A549 (cell line): ENCODE measurements around the gene SULF2. TPM values are rescaled to one million over a fixed set of nuclear protein-coding genes. Genes with fewer than 3 reads are reported as not detected.

ENCODE experiments used
- ATAC-seq, 2 experiments: fragments of 200-7000 bp in 1 of 2; fragments of >200 bp in 1 of 2; cut with Nextera tagmentation in 1 of 2; cut with Tn5 transposase in 1 of 2; 3 replicates each; pipeline versions ENCODE4 v1.8.0 to v1.9.1; 2018 to 2020; ENCODE audit warnings: mild to moderate bottlenecking in 1 of 2, moderate library complexity in 1 of 2
- CTCF ChIA-PET: fragments of 300-600 bp; sonication (Branson Sonifier 250); formaldehyde crosslinking; extraction: SDS; loops from one replicate; lab custom pipeline; 2021; ENCODE audit warnings: antibody characterized with exemption, inconsistent platforms; lab: Yijun Ruan, JAX
- POLR2A ChIA-PET: fragments of 350-600 bp; formaldehyde crosslinking; extraction: SDS; loops from one replicate; lab custom pipeline; 2021; ENCODE audit warnings: antibody characterized with exemption, inconsistent platforms; lab: Yijun Ruan, JAX
- DNase-seq, 2 experiments: peaks; one replicate each; pipeline versions ENCODE4 v3.0.0 to v3.0.0-alpha.2; 2011 to 2016; ENCODE audit warnings: low read depth in 1 of 2, low spot score in 1 of 2
- FAIRE-seq: peaks from 2 replicates; lab custom pipeline; 2011; peaks lifted over from hg19 to GRCh38; lab: Jason Lieb, UNC
- H3K27ac ChIP-seq, 2 experiments: fragments of >200 bp; sonication (Bioruptor Twin); formaldehyde crosslinking; 3 replicates each; pipeline ENCODE4 v1.5.1; 2016 to 2017
- H3K4me1 ChIP-seq: fragments of >200 bp; sonication (Bioruptor Twin); formaldehyde crosslinking; 3 replicates; pipeline ENCODE4 v1.6.1; 2016
- H3K4me2 ChIP-seq: fragments of >200 bp; sonication (Bioruptor Twin); formaldehyde crosslinking; 3 replicates; pipeline ENCODE4 v1.6.1; 2016
- H3K4me3 ChIP-seq: fragments of >200 bp; sonication (Bioruptor Twin); formaldehyde crosslinking; 3 replicates; pipeline ENCODE4 v1.5.1; 2016
- H3K9me3 ChIP-seq: fragments of >200 bp; sonication (Bioruptor Twin); formaldehyde crosslinking; 3 replicates; pipeline ENCODE4 v1.6.1; 2016
- CEBPB ChIP-seq, 2 experiments: fragments of >200 bp in 1 of 2; sonication (Bioruptor Twin) in 1 of 2; formaldehyde crosslinking in 1 of 2; IDR thresholded peaks; 2 replicates each; pipeline ENCODE4 v1.6.1; 2012 to 2016
- CHD2 ChIP-seq: fragments of 150-350 bp; IDR thresholded peaks from 2 replicates; pipeline ENCODE4 v1.6.1; 2014; ENCODE audit warnings: low read length; ENCODE audit not compliant: partially characterized antibody
- EHF ChIP-seq: fragments of 250-450 bp; sonication (Bioruptor Pico); IDR thresholded peaks from 2 replicates; pipeline ENCODE4 v1.5.0; 2020; ENCODE audit warnings: mild to moderate bottlenecking
- ESRRA ChIP-seq: fragments of 150-350 bp; IDR thresholded peaks from 2 replicates; pipeline ENCODE4 v1.6.1; 2014; ENCODE audit warnings: mild to moderate bottlenecking, low read length, borderline replicate concordance
- FOSB ChIP-seq: fragments of 250-450 bp; sonication (Bioruptor Pico); IDR thresholded peaks from 2 replicates; pipeline ENCODE4 v1.5.0; 2020; ENCODE audit warnings: mild to moderate bottlenecking, moderate library complexity
- FOXS1 ChIP-seq: fragments of 250-450 bp; sonication (Bioruptor Pico); IDR thresholded peaks from 2 replicates; pipeline ENCODE4 v1.5.0; 2020; ENCODE audit warnings: mild to moderate bottlenecking, moderate library complexity
- GATA3 ChIP-seq: IDR thresholded peaks from 2 replicates; pipeline ENCODE4 v1.6.1; 2012; ENCODE audit warnings: borderline replicate concordance
- HEYL ChIP-seq: fragments of 250-450 bp; sonication (Bioruptor Pico); IDR thresholded peaks from 2 replicates; pipeline ENCODE4 v1.8.0; 2021; ENCODE audit warnings: mild to moderate bottlenecking, moderate library complexity
- HMGXB4 ChIP-seq: fragments of 250-450 bp; sonication (Bioruptor Pico); IDR thresholded peaks from 2 replicates; pipeline ENCODE4 v1.5.0; 2021; ENCODE audit warnings: mild to moderate bottlenecking, moderate library complexity, borderline replicate concordance
- HOXB13 ChIP-seq: fragments of 250-450 bp; sonication (Bioruptor Pico); IDR thresholded peaks from 2 replicates; pipeline ENCODE4 v1.5.0; 2020; ENCODE audit warnings: low read depth, mild to moderate bottlenecking, moderate library complexity
- KDM1A ChIP-seq: fragments of 200-600 bp; sonication (generic); IDR thresholded peaks from 2 replicates; pipeline ENCODE4 v1.6.1; 2016; ENCODE audit warnings: low read depth, mild to moderate bottlenecking
- KDM5A ChIP-seq: fragments of 200-600 bp; sonication (generic); IDR thresholded peaks from 2 replicates; pipeline ENCODE4 v1.6.1; 2016; ENCODE audit warnings: antibody characterized with exemption, mild to moderate bottlenecking
- MAX ChIP-seq: IDR thresholded peaks from 2 replicates; pipeline ENCODE4 v1.6.1; 2012
- NPAS2 ChIP-seq: fragments of 250-450 bp; sonication (Bioruptor Pico); IDR thresholded peaks from 2 replicates; pipeline ENCODE4 v1.8.0; 2022; ENCODE audit warnings: mild to moderate bottlenecking, moderate library complexity, borderline replicate concordance
- POLR2A ChIP-seq: IDR thresholded peaks from 2 replicates; pipeline ENCODE4 v1.6.1; 2012; ENCODE audit warnings: mild to moderate bottlenecking, low read length
- RAD21 ChIP-seq, 2 experiments: fragments of >200 bp in 1 of 2; sonication (Bioruptor Twin) in 1 of 2; formaldehyde crosslinking in 1 of 2; IDR thresholded peaks in 1 of 2; conservative IDR thresholded peaks in 1 of 2; 2 replicates in 1 of 2; 3 replicates in 1 of 2; pipeline ENCODE4 v1.6.1; 2012 to 2018; ENCODE audit warnings: inconsistent platforms in 1 of 2
- RARB ChIP-seq: fragments of 250-450 bp; sonication (Bioruptor Pico); IDR thresholded peaks from 2 replicates; pipeline ENCODE4 v1.8.0; 2021; ENCODE audit warnings: mild to moderate bottlenecking, moderate library complexity
- RNF2 ChIP-seq: fragments of 200-600 bp; sonication (generic); IDR thresholded peaks from 2 replicates; pipeline ENCODE4 v1.6.1; 2016; ENCODE audit warnings: low read depth, mild to moderate bottlenecking, antibody characterized with exemption, moderate library complexity, borderline replicate concordance
- WGBS: methylation state at CpG from one replicate; pipeline ENCODE4 v1.1.6; 2017; ENCODE audit errors: missing lambda C conversion rate; 5-methylcytosine and 5-hydroxymethylcytosine counted together
- polyA plus RNA-seq, 4 experiments: library from polyadenylated mRNA; depleted of rRNA in 3 of 4; stranded (reverse); fragments of >200 nt; fragmentation: RNase III in 1 of 4; extraction: RNeasy Plus Mini Kit Qiagen cat#74134 plus additional on column Dnase treatment in 1 of 4; gene quantifications; 2 replicates in 3 of 4; 3 replicates in 1 of 4; pipeline ENCODE4 v1.2.3, GENCODE V29; 2011 to 2017
- TF ChIP-seq, protein P1 (sequence below): IDR thresholded peaks from 2 replicates; pipeline ENCODE4 v1.6.1; 2012
- TF ChIP-seq, protein P2 (sequence below): fragments of 200-600 bp; sonication (generic); IDR thresholded peaks from 2 replicates; pipeline ENCODE4 v1.6.1; 2016; ENCODE audit warnings: antibody characterized with exemption, mild to moderate bottlenecking, moderate library complexity
- TF ChIP-seq, protein P3 (sequence below): fragments of >200 bp; sonication (Bioruptor Twin); formaldehyde crosslinking; IDR thresholded peaks from 3 replicates; pipeline ENCODE4 v1.5.1; 2016

SULF2 gene
- polyA plus RNA-seq, 2 of the 4 experiments (the other 2 are of a cell fraction), result 5.8 to 16.8 TPM

GRCh38 chr20:47791084-47791599, 5.9 kb upstream of the SULF2 start (continued):
- no peak for TF ChIP-seq CHD2
- TF ChIP-seq EHF, result no peak
- no peak for TF ChIP-seq HMGXB4 (CRISPR knock-in tag)
- no peak for TF ChIP-seq FOXS1 (CRISPR knock-in tag)
- no peak for TF ChIP-seq MAX
- TF ChIP-seq, all 56 proteins: peak for 0

GRCh38 chr20:47790580-47790965, 5.3 kb upstream of the SULF2 start:
- CTCF ChIA-PET, result no interaction called here
- Histone ChIP-seq H3K4me1 (peaks cover 25% of the 10 kb centered on the region), H3K4me3 (no peak overlapping the region), H3K4me2 (no peak overlapping the region), H3K9me3 (no peaks in the 10 kb centered on the region), H3K27ac (no peak overlapping the region)
- FAIRE-seq (no peak), ATAC-seq (no peak), DNase-seq (no peak)
- 49% methylated on average over 5 of the region's 5 CpGs for WGBS
- TF ChIP-seq HEYL (no peak), RARB (CRISPR knock-in tag) (no peak), KDM1A (no peak), ESRRA (no peak), NPAS2 (CRISPR knock-in tag) (no peak), POLR2A (no peak), RAD21 (conservative IDR thresholded peaks at IDR 0.05 in 1 of 2, IDR thresholded peaks at IDR 0.05 in 1 of 2) (no peak), CEBPB (IDR thresholded peaks at IDR 0.05) (no peak), FOSB (CRISPR knock-in tag) (no peak), GATA3 (no peak), HOXB13 (CRISPR knock-in tag) (no peak), KDM5A (no peak), EHF (no peak), RNF2 (no peak)
- TF ChIP-seq, protein P1, sequence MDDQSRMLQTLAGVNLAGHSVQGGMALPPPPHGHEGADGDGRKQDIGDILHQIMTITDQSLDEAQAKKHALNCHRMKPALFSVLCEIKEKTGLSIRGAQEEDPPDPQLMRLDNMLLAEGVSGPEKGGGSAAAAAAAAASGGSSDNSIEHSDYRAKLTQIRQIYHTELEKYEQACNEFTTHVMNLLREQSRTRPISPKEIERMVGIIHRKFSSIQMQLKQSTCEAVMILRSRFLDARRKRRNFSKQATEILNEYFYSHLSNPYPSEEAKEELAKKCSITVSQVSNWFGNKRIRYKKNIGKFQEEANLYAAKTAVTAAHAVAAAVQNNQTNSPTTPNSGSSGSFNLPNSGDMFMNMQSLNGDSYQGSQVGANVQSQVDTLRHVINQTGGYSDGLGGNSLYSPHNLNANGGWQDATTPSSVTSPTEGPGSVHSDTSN, result no peak
- TF ChIP-seq, protein P2, sequence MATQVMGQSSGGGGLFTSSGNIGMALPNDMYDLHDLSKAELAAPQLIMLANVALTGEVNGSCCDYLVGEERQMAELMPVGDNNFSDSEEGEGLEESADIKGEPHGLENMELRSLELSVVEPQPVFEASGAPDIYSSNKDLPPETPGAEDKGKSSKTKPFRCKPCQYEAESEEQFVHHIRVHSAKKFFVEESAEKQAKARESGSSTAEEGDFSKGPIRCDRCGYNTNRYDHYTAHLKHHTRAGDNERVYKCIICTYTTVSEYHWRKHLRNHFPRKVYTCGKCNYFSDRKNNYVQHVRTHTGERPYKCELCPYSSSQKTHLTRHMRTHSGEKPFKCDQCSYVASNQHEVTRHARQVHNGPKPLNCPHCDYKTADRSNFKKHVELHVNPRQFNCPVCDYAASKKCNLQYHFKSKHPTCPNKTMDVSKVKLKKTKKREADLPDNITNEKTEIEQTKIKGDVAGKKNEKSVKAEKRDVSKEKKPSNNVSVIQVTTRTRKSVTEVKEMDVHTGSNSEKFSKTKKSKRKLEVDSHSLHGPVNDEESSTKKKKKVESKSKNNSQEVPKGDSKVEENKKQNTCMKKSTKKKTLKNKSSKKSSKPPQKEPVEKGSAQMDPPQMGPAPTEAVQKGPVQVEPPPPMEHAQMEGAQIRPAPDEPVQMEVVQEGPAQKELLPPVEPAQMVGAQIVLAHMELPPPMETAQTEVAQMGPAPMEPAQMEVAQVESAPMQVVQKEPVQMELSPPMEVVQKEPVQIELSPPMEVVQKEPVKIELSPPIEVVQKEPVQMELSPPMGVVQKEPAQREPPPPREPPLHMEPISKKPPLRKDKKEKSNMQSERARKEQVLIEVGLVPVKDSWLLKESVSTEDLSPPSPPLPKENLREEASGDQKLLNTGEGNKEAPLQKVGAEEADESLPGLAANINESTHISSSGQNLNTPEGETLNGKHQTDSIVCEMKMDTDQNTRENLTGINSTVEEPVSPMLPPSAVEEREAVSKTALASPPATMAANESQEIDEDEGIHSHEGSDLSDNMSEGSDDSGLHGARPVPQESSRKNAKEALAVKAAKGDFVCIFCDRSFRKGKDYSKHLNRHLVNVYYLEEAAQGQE, result no peak
- TF ChIP-seq, protein P3, sequence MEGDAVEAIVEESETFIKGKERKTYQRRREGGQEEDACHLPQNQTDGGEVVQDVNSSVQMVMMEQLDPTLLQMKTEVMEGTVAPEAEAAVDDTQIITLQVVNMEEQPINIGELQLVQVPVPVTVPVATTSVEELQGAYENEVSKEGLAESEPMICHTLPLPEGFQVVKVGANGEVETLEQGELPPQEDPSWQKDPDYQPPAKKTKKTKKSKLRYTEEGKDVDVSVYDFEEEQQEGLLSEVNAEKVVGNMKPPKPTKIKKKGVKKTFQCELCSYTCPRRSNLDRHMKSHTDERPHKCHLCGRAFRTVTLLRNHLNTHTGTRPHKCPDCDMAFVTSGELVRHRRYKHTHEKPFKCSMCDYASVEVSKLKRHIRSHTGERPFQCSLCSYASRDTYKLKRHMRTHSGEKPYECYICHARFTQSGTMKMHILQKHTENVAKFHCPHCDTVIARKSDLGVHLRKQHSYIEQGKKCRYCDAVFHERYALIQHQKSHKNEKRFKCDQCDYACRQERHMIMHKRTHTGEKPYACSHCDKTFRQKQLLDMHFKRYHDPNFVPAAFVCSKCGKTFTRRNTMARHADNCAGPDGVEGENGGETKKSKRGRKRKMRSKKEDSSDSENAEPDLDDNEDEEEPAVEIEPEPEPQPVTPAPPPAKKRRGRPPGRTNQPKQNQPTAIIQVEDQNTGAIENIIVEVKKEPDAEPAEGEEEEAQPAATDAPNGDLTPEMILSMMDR, result no peak
- POLR2A ChIA-PET, result no interaction called here
